Kidney epithelial cell (primary cell): ENCODE results near the gene AGPAT4. TPM values are rescaled to one million over a fixed set of nuclear protein-coding genes. Genes with fewer than 3 reads are reported as not detected.

ENCODE experiments used
- DNase-seq: peaks from one replicate; pipeline ENCODE4 v3.0.0-alpha.2; 2010; ENCODE audit warnings: low read depth
- H3K27me3 ChIP-seq: 2 replicates; pipeline ENCODE4 v1.6.0; 2011; ENCODE audit warnings: low read length; ENCODE audit not compliant: control insufficient read depth, insufficient read depth
- H3K36me3 ChIP-seq: 2 replicates; pipeline ENCODE4 v1.5.1; 2011; ENCODE audit warnings: low read length; ENCODE audit not compliant: control insufficient read depth, insufficient read depth
- H3K4me3 ChIP-seq: 2 replicates; pipeline ENCODE4 v1.5.1; 2011; ENCODE audit warnings: low read depth, mild to moderate bottlenecking, control low read depth, low read length
- total RNA-seq: library from RNA; depleted of rRNA; stranded (reverse); fragments of >200 nt; gene quantifications from 2 replicates; pipeline ENCODE4 v1.2.3, GENCODE V29; 2015
- TF ChIP-seq, protein P1 (sequence below): IDR thresholded peaks from 2 replicates; pipeline ENCODE4 v1.5.1; 2011; ENCODE audit warnings: mild to moderate bottlenecking, moderate library complexity, low read length, control low read depth, inconsistent platforms; ENCODE audit not compliant: insufficient read depth, poor library complexity, severe bottlenecking

Gene AGPAT4
- total RNA-seq, 1 donor from 2014 or later, result 9.6 TPM

DNA sequence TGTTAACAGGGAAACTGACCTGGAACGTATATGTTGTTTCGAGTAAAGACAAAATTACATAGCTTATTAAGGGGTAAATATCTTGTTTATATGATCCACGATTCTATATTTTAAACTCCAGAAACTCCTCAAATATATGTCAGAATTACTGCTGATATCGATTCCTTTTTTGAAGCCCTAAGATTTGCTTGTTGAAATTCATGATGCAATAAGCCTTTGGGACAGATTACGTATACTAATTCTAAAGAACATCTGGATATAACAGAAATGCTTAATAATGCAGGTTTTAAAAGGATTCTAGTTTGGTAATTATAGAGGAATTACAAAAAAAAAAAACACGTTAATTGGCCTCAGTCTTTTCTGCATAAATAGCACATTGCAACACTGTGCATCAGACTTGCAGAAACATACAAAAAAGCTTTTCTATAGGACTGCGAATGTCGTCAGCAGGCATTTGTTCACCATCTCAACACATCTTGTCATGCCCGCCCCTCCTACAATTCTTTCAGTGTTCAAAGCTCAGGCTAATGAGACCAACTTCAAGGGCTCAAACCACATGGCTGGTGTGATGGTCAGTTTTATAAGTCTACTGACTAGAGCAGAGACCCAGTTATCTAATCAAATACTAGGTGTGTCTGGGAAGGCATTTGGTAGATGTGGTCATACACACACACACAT is 74.9 kb downstream of the AGPAT4 start:
- H3K4me3 ChIP-seq, result no peak overlapping the region
- no peaks in the 10 kb centered on the region for H3K36me3 ChIP-seq
- no peak for DNase-seq
- no peaks in the 10 kb centered on the region for H3K27me3 ChIP-seq
- TF ChIP-seq, protein P1, sequence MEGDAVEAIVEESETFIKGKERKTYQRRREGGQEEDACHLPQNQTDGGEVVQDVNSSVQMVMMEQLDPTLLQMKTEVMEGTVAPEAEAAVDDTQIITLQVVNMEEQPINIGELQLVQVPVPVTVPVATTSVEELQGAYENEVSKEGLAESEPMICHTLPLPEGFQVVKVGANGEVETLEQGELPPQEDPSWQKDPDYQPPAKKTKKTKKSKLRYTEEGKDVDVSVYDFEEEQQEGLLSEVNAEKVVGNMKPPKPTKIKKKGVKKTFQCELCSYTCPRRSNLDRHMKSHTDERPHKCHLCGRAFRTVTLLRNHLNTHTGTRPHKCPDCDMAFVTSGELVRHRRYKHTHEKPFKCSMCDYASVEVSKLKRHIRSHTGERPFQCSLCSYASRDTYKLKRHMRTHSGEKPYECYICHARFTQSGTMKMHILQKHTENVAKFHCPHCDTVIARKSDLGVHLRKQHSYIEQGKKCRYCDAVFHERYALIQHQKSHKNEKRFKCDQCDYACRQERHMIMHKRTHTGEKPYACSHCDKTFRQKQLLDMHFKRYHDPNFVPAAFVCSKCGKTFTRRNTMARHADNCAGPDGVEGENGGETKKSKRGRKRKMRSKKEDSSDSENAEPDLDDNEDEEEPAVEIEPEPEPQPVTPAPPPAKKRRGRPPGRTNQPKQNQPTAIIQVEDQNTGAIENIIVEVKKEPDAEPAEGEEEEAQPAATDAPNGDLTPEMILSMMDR, result no peak

DNA sequence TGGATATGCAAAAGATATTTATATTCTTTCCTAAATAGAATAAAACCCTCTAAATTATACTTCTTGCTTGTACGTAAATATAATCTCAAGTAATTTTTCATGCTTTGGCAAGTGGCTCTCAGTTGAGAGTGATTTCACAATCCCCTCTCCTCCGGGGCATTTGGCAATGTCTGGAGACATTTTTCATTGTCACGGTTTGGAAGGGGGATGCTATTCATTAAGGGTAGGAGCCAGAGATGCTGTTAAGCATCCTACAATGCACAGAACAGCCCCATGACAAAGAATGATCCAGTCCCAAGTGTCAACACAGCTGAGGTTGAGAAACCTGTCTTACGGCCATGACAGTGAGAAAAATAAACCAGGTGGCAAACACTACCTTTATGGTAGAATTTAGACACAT is 75.7 kb downstream of the AGPAT4 start:
- Histone ChIP-seq H3K27me3 (no peaks in the 10 kb centered on the region), H3K36me3 (no peaks in the 10 kb centered on the region), H3K4me3 (no peak overlapping the region)
- TF ChIP-seq, protein P1, result no peak
- DNase-seq, result no peak

DNA sequence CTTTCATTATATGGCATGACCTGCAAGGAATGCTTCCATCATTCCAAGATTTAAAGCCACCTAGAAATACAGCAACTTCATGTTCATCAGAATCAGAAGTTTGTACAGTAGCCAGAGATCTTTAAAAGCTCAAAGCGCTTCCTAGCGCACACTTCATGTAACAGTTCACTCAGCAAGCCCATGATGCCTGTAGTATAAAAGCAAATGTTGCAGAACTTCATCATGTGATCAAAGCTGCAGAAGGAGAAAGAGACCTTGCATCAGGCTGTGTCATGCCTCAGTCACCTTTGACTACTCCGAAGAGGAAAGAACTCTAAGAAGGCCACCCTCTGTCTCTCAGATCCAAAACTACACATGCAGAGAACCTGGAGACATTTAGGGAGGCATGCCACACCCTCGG is 78.5 kb downstream of the AGPAT4 start:
- TF ChIP-seq, protein P1, result no peak
- H3K4me3 ChIP-seq, result no peak overlapping the region
- no peaks in the 10 kb centered on the region for H3K36me3 ChIP-seq
- no peak for DNase-seq
- no peaks in the 10 kb centered on the region for H3K27me3 ChIP-seq

DNA sequence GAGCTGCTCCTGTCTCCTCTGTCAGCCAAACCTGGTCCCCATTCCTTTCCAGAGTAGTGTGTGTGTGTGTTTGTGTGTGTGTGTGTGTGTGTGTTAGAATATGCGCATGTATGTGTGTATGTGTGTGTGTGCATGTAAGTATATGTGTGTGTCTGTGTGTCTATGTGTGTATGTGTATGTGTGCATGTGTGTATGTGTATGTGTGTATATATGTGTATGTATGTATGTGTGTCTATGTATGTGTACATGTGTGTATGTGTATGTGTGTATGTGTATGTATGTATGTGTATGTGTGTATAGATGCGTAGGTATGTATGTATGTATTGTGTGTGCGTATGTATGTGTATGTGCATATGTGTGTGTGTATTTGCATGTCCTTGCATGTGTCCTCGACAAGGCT is 79.5 kb downstream of the AGPAT4 start:
- Histone ChIP-seq H3K36me3 (no peaks in the 10 kb centered on the region), H3K4me3 (no peak overlapping the region), H3K27me3 (no peaks in the 10 kb centered on the region)
- DNase-seq, result no peak
- TF ChIP-seq, protein P1, result no peak

DNA sequence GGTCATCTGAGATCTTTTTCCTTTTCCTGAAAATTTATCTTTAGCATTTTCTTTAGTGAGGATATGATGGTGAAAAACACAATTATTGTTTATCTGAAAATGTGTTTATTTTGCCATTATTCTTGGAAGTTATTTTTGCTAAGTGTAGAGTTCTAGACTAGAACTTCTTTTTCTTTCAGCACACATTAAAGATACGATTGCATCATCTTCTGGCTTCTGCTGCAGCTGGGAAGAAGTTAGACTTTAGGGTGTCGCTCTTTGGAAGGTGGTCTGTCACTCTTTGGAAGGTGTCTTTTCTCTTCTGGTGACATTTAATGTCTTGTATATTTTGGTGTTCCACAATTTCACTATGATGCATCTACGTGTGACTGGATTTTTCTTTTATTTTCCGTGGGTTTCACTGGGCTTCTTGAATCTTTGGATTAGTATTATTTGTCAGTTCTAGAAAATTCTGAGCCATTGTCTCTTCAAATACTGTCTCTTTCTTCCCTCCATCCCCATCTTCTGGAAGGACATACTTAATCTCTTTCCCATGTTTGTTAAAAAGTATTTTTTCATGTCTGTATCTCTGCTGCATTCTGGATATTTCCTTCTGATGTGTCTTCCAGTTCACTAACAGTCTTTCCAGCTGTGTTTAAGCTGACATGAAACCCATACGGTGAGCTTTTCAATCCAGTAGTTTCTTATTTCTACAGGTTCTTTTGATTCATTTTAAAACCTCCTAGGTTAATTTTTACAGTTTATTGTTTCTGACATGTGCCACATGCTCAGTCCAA is 81.0 kb downstream of the AGPAT4 start:
- Histone ChIP-seq H3K36me3 (no peaks in the 10 kb centered on the region), H3K27me3 (no peaks in the 10 kb centered on the region), H3K4me3 (no peak overlapping the region)
- TF ChIP-seq, protein P1, result no peak
- DNase-seq, result no peak
